ENCODE results near the gene LRRC72.

DNA sequence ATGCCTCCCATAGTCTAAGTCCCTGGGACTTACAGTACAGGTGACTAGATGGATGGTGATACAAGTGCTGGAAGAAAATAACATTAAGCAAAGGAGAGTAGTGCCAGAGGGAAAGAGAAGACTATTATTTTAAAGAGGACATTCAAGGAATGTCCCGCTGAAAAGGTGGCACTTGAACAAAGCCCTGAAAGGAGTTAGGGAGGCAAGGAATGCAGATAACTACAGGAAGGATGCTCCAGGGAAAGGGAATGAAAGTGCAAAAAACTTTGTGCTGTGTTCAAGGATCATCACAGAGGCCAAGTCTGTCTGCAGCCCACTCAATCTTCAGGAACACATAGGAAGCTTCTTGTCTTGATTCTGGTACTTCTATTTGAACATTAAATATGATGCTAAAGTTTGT lies 104.0 kb downstream of the LRRC72 start:
- TF ChIP-seq, protein P1, sequence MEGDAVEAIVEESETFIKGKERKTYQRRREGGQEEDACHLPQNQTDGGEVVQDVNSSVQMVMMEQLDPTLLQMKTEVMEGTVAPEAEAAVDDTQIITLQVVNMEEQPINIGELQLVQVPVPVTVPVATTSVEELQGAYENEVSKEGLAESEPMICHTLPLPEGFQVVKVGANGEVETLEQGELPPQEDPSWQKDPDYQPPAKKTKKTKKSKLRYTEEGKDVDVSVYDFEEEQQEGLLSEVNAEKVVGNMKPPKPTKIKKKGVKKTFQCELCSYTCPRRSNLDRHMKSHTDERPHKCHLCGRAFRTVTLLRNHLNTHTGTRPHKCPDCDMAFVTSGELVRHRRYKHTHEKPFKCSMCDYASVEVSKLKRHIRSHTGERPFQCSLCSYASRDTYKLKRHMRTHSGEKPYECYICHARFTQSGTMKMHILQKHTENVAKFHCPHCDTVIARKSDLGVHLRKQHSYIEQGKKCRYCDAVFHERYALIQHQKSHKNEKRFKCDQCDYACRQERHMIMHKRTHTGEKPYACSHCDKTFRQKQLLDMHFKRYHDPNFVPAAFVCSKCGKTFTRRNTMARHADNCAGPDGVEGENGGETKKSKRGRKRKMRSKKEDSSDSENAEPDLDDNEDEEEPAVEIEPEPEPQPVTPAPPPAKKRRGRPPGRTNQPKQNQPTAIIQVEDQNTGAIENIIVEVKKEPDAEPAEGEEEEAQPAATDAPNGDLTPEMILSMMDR (IDR thresholded peaks at IDR 0.05): no peak
- no peak for TF ChIP-seq POLR2A (IDR thresholded peaks at IDR 0.05)
- no peak for TF ChIP-seq EP300 (IDR thresholded peaks at IDR 0.05)
